H1 (cell line): ENCODE measurements around the gene STXBP5L. TPM values are rescaled to one million over a fixed set of nuclear protein-coding genes. Genes with fewer than 3 reads are reported as not detected.

ENCODE experiments used
- CHD7 ChIP-seq: fragments of 300-600 bp; sonication (generic); IDR thresholded peaks from 2 replicates; pipeline ENCODE4 v1.7.1; 2012; ENCODE audit warnings: low read length, moderate library complexity, mild to moderate bottlenecking, inconsistent platforms; ENCODE audit not compliant: insufficient replicate concordance
- FOSL1 ChIP-seq: IDR thresholded peaks from 2 replicates; pipeline ENCODE4 v1.6.1; 2011; ENCODE audit warnings: mild to moderate bottlenecking, low read depth, low read length, moderate library complexity; ENCODE audit not compliant: insufficient read depth
- RNF2 ChIP-seq: fragments of 200-900, 300-1000 bp; sonication (generic); IDR thresholded peaks from 2 replicates; pipeline ENCODE4 v1.7.1; 2016; ENCODE audit warnings: borderline replicate concordance, low read depth, mild to moderate bottlenecking, antibody characterized with exemption, low read length; ENCODE audit not compliant: poor library complexity, severe bottlenecking; ENCODE audit errors: missing control alignments
- ZNF274 ChIP-seq: IDR thresholded peaks from 2 replicates; pipeline ENCODE4 v1.7.0; 2012; ENCODE audit warnings: low read length, borderline replicate concordance; ENCODE audit errors: extremely low read depth
- polyA plus RNA-seq, 7 experiments: library from polyadenylated mRNA; depleted of rRNA in 3 of 7; stranded (reverse) in 5 of 7; unstranded in 2 of 7; fragments of >200 nt in 5 of 7; fragments of 200-250 nt in 2 of 7; gene quantifications; 1 replicate in 5 of 7; 2 replicates in 1 of 7; 4 replicates in 1 of 7; pipeline versions ENCODE4 v1.2.1 to v1.2.3, GENCODE V29; 2011 to 2013; ENCODE audit warnings: missing spikeins in 2 of 7, mixed read lengths in 2 of 7
- total RNA-seq: library from RNA; stranded (reverse); fragmentation: NEBNext Ultra II Directional; extraction: Animal tissue kit (Norgen Biotek cat#: 25700); gene quantifications from 2 replicates; pipeline ENCODE4 v1.2.1, GENCODE V29; 2021

The STXBP5L gene
- total and polyA plus RNA-seq, 2 of the 8 experiments (the other 6 are each of a cell fraction or from before 2014, with no cell fraction given): 2.0 to 6.0 TPM

GRCh38 chr3:121467085-121467484 is 559.1 kb downstream of the STXBP5L start (continued):
- TF ChIP-seq CHD7 (no peak), RNF2 (no peak), FOSL1 (no peak), ZNF274 (no peak)
